ENCODE data around the gene PDGFC. TPM values are rescaled to one million over a fixed set of nuclear protein-coding genes. Genes with fewer than 3 reads are reported as not detected.

PDGFC gene
- total RNA-seq, 1 donor from 2014 or later: 42.5 TPM

GRCh38 chr4:156799121-156799589, 172.4 kb downstream of the PDGFC start:
- Mint-ChIP-seq H3K9me3 (ENCODE audit: low read depth) (no peaks in the 10 kb centered on the region), H3K27me3 (no peaks in the 10 kb centered on the region), H3K36me3 (ENCODE audit: insufficient read depth) (peaks cover 4% of the 10 kb centered on the region), H3K27ac (no peak overlapping the region), H3K4me3 (ENCODE audit: low read depth) (no peak overlapping the region), H3K4me1 (ENCODE audit: low read depth) (peaks cover 3% of the 10 kb centered on the region)
- DNase-seq (ENCODE audit: low spot score, unreplicated experiment): no peak
- TF ChIP-seq CTCF (IDR thresholded peaks at IDR 0.05; ENCODE audit: unreplicated experiment): no peak

GRCh38 chr4:156798438-156798837, 173.2 kb downstream of the PDGFC start:
- no peak overlapping the region for H3K27ac Mint-ChIP-seq
- TF ChIP-seq CTCF (IDR thresholded peaks at IDR 0.05; ENCODE audit: unreplicated experiment): no peak
- H3K27me3 Mint-ChIP-seq: no peaks in the 10 kb centered on the region
- no peak overlapping the region for H3K4me3 Mint-ChIP-seq (ENCODE audit: low read depth)
- no peak for DNase-seq (ENCODE audit: low spot score, unreplicated experiment)
- no peaks in the 10 kb centered on the region for H3K9me3 Mint-ChIP-seq (ENCODE audit: low read depth)
- H3K4me1 Mint-ChIP-seq (ENCODE audit: low read depth): peaks cover 3% of the 10 kb centered on the region
- peaks cover 4% of the 10 kb centered on the region for H3K36me3 Mint-ChIP-seq (ENCODE audit: insufficient read depth)

GRCh38 chr4:156797206-156797605, 174.4 kb downstream of the PDGFC start:
- TF ChIP-seq CTCF (IDR thresholded peaks at IDR 0.05; ENCODE audit: unreplicated experiment): no peak
- Mint-ChIP-seq H3K27me3 (no peaks in the 10 kb centered on the region), H3K4me1 (ENCODE audit: low read depth) (peaks cover 11% of the 10 kb centered on the region), H3K4me3 (ENCODE audit: low read depth) (no peak overlapping the region), H3K27ac (no peak overlapping the region), H3K9me3 (ENCODE audit: low read depth) (no peaks in the 10 kb centered on the region), H3K36me3 (ENCODE audit: insufficient read depth) (peaks cover 4% of the 10 kb centered on the region)
- DNase-seq (ENCODE audit: low spot score, unreplicated experiment): no peak

- Mint-ChIP-seq H3K36me3 (ENCODE audit: insufficient read depth) (peaks cover 4% of the 10 kb centered on the region), H3K9me3 (ENCODE audit: low read depth) (no peaks in the 10 kb centered on the region), H3K4me3 (ENCODE audit: low read depth) (no peak overlapping the region), H3K27ac (no peak overlapping the region), H3K4me1 (ENCODE audit: low read depth) (peaks cover 15% of the 10 kb centered on the region), H3K27me3 (no peaks in the 10 kb centered on the region)
- no peak for DNase-seq (ENCODE audit: low spot score, unreplicated experiment)
- TF ChIP-seq CTCF (IDR thresholded peaks at IDR 0.05; ENCODE audit: unreplicated experiment): no peak
These were observed 175.9 kb downstream of the PDGFC start for GRCh38 chr4:156795727-156796126.

- H3K36me3 Mint-ChIP-seq (ENCODE audit: insufficient read depth): peaks cover 4% of the 10 kb centered on the region
- H3K4me3 Mint-ChIP-seq (ENCODE audit: low read depth): no peak overlapping the region
- peaks cover 15% of the 10 kb centered on the region for H3K4me1 Mint-ChIP-seq (ENCODE audit: low read depth)
- no peak for DNase-seq (ENCODE audit: low spot score, unreplicated experiment)
- no peak for TF ChIP-seq CTCF (IDR thresholded peaks at IDR 0.05; ENCODE audit: unreplicated experiment)
- H3K27ac Mint-ChIP-seq: no peak overlapping the region
- H3K27me3 Mint-ChIP-seq: no peaks in the 10 kb centered on the region
- no peaks in the 10 kb centered on the region for H3K9me3 Mint-ChIP-seq (ENCODE audit: low read depth)
These were observed 176.7 kb downstream of the PDGFC start for GRCh38 chr4:156794863-156795262.
